HepG2 (cell line): ENCODE measurements around the gene RLN3. TPM values are rescaled to one million over a fixed set of nuclear protein-coding genes. Genes with fewer than 3 reads are reported as not detected.

Experiments
- AFF4 ChIP-seq: sonication (generic); formaldehyde crosslinking; IDR thresholded peaks from 2 replicates; pipeline ENCODE4 v1.4.0; 2020; ENCODE audit warnings: missing genetic modification reagents
- HOXA3 ChIP-seq: sonication (generic); formaldehyde crosslinking; IDR thresholded peaks from 2 replicates; pipeline ENCODE4 v1.5.0; 2020; ENCODE audit warnings: missing genetic modification reagents
- JUN ChIP-seq: sonication (generic); formaldehyde crosslinking; IDR thresholded peaks from 2 replicates; pipeline ENCODE4 v1.4.0; 2020; ENCODE audit warnings: mild to moderate bottlenecking, missing genetic modification reagents
- KDM5A ChIP-seq: fragments of 200-600 bp; sonication (generic); IDR thresholded peaks from 2 replicates; pipeline ENCODE4 v1.7.0; 2018; ENCODE audit warnings: antibody characterized with exemption, mild to moderate bottlenecking, low read length, borderline replicate concordance
- NFKB2 ChIP-seq: sonication (generic); formaldehyde crosslinking; IDR thresholded peaks from 2 replicates; pipeline ENCODE4 v1.4.0; 2020; ENCODE audit warnings: missing genetic modification reagents, borderline replicate concordance
- NFKBIZ ChIP-seq: IDR thresholded peaks from 2 replicates; pipeline ENCODE4 v1.6.1; 2018; ENCODE audit warnings: missing genetic modification reagents, missing compliant biosample characterization
- SP140L ChIP-seq: sonication (generic); formaldehyde crosslinking; IDR thresholded peaks from 2 replicates; pipeline ENCODE4 v1.4.0; 2020; ENCODE audit warnings: missing genetic modification reagents, borderline replicate concordance
- ZBTB8A ChIP-seq: sonication (generic); formaldehyde crosslinking; IDR thresholded peaks from 2 replicates; pipeline ENCODE4 v1.4.0; 2020; ENCODE audit warnings: mild to moderate bottlenecking, low read depth, missing genetic modification reagents, borderline replicate concordance
- ZNF142 ChIP-seq: sonication (generic); formaldehyde crosslinking; IDR thresholded peaks from 2 replicates; pipeline ENCODE4 v1.4.0; 2020; ENCODE audit warnings: missing genetic modification reagents
- ZNF207 ChIP-seq: fragments of 450-650 bp; IDR thresholded peaks from 2 replicates; pipeline ENCODE4 v1.6.1; 2016; ENCODE audit warnings: antibody characterized with exemption, borderline replicate concordance
- ZNF33A ChIP-seq: sonication (generic); formaldehyde crosslinking; IDR thresholded peaks from 2 replicates; pipeline ENCODE4 v1.5.1; 2020; ENCODE audit warnings: missing genetic modification reagents, mild to moderate bottlenecking, moderate library complexity, borderline replicate concordance
- ZNF468 ChIP-seq: sonication (generic); formaldehyde crosslinking; IDR thresholded peaks from 2 replicates; pipeline ENCODE4 v1.8.0; 2022; ENCODE audit warnings: mild to moderate bottlenecking, moderate library complexity, missing genetic modification reagents
- ZNF747 ChIP-seq: sonication (generic); formaldehyde crosslinking; IDR thresholded peaks from 2 replicates; pipeline ENCODE4 v1.8.1; 2023; ENCODE audit warnings: missing genetic modification reagents, mild to moderate bottlenecking, borderline replicate concordance
- ZNF761 ChIP-seq: sonication (generic); formaldehyde crosslinking; conservative IDR thresholded peaks from 2 replicates; pipeline ENCODE4 v1.4.0; 2020; ENCODE audit warnings: mild to moderate bottlenecking, missing genetic modification reagents
- polyA plus RNA-seq, 8 experiments: library from polyadenylated mRNA; depleted of rRNA in 3 of 8; stranded (reverse) in 7 of 8; unstranded in 1 of 8; fragments of >200 nt; fragmentation: Illumina TruSeq in 4 of 8; extraction: Trizol in 4 of 8; gene quantifications; 2 replicates each; pipeline versions ENCODE4 v1.2.1 to v1.2.3, GENCODE V29; 2011 to 2016; ENCODE audit warnings: low read depth in 4 of 8, missing spikeins in 1 of 8, mixed read lengths in 1 of 8; ENCODE audit not compliant: insufficient read depth in 1 of 8
- total RNA-seq, 5 experiments: library from RNA; depleted of rRNA; stranded (reverse); fragments of >200 nt; fragmentation: Illumina TruSeq; extraction: Trizol; gene quantifications; 2 replicates each; pipeline ENCODE4 v1.2.3, GENCODE V29; 2016; ENCODE audit warnings: low read depth in 1 of 5
- TF ChIP-seq, protein P1 (sequence below): sonication (generic); formaldehyde crosslinking; IDR thresholded peaks from 2 replicates; pipeline ENCODE4 v1.4.0; 2020; ENCODE audit warnings: missing genetic modification reagents
- TF ChIP-seq, protein P2 (sequence below): sonication (generic); formaldehyde crosslinking; IDR thresholded peaks from 2 replicates; pipeline ENCODE4 v1.4.0; 2020; ENCODE audit warnings: mild to moderate bottlenecking, missing genetic modification reagents

Gene RLN3
- total and polyA plus RNA-seq, 2 of the 13 experiments (the other 11 are each of a cell fraction or from before 2014, with no cell fraction given): not detected

DNA sequence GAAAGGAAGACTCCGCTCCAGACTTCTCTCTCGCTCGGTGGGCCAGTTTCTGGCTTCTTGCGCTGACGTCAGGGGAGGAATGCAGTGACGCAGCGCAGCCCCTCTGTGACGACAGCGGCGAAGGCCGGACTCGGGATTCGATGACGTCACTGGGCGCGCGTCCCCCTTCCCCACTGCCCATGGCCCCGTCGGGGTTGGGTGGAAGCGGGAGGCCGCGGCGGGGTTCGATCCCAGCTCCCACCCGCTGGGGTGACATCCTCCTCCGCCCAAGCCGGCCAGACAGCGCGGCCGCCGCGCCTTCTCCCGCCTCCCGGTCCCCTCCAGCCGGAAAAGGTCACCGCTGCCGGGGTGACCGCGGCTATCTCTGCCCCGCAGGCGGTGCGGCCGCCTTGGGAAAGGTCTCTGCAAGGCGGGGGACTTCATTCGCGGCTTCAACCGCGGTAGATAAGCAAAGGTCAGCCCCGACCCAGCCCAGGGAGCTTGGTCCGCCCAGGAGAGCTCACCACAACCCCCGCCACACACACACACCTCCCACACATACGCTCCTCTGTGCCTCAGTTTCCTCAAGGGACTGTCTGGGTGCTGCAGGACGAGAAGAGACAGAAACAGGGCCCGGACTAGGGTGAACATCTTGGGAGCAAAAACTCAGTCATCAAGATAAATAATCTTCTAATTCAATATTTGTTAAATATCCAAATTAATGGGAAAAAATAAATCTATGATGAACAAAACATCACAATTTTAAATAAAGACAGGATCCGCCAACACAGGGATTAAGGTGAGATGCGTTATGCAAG is 21.0 kb upstream of the RLN3 start (continued):
- TF ChIP-seq ZNF142 (CRISPR knock-in tag) (peak; percentile 9; the same call in 1 of the 2 replicates), ZNF468 (CRISPR knock-in tag) (no peak), HOXA3 (peak; percentile 100), ZNF747 (CRISPR knock-in tag) (peak; percentile 76; the same call in 1 of the 2 replicates), NFKB2 (no peak), SP140L (CRISPR knock-in tag) (no peak), ZNF33A (CRISPR knock-in tag) (no peak), ZBTB8A (CRISPR knock-in tag) (no peak), JUN (CRISPR knock-in tag) (peak; percentile 97), ZNF207 (no peak), KDM5A (peak; percentile 56; the same call in 1 of the 2 replicates), ZNF761 (CRISPR knock-in tag) (no peak), AFF4 (CRISPR knock-in tag) (no peak), NFKBIZ (CRISPR knock-in tag) (peak; percentile 38; the same call in 1 of the 2 replicates)
- TF ChIP-seq, protein P1, sequence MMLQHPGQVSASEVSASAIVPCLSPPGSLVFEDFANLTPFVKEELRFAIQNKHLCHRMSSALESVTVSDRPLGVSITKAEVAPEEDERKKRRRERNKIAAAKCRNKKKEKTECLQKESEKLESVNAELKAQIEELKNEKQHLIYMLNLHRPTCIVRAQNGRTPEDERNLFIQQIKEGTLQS (CRISPR knock-in tag): peak; percentile 86
- TF ChIP-seq, protein P2, sequence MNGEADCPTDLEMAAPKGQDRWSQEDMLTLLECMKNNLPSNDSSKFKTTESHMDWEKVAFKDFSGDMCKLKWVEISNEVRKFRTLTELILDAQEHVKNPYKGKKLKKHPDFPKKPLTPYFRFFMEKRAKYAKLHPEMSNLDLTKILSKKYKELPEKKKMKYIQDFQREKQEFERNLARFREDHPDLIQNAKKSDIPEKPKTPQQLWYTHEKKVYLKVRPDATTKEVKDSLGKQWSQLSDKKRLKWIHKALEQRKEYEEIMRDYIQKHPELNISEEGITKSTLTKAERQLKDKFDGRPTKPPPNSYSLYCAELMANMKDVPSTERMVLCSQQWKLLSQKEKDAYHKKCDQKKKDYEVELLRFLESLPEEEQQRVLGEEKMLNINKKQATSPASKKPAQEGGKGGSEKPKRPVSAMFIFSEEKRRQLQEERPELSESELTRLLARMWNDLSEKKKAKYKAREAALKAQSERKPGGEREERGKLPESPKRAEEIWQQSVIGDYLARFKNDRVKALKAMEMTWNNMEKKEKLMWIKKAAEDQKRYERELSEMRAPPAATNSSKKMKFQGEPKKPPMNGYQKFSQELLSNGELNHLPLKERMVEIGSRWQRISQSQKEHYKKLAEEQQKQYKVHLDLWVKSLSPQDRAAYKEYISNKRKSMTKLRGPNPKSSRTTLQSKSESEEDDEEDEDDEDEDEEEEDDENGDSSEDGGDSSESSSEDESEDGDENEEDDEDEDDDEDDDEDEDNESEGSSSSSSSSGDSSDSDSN (CRISPR knock-in tag): peak; percentile 93
